NCI-H2029 (cell line): Measurements from ENCODE around the gene GTF3A.
A peak's percentile ranks its signal among the peaks of the same experiment; 100 is the strongest.

ENCODE experiments used
- DNase-seq: peaks from one replicate; lab custom pipeline; 2025; lab: John Stamatoyannopoulos, UW

GTF3A gene

DNA sequence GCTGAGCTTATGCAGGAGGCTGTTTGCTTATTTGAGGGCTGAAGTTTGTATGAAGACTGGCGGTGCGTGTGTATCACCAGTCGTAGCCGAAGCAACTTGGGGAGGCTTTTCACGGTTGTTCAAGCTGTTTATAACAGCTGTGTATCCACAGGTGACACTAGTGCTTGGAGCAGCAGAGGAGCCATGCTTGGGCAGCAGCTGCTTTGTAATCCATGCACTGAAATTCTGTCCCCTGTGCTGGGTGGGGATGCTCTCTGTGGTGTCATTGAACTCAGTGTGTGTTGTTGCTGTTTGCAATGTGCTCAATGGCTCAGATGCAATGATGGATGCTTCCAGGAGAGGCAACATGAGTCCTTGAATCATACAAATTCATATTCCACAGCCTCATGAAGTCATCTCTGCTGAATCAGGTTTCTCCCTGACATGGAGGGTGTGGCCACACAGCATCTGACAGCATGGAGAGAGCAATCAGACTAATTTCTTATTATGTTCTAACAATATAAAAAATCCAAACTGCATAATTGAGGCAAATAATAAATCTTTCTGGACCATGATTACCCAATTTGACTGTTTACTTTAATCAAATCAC lies 18.8 kb upstream of the GTF3A start:
- peak; percentile 57 for DNase-seq

DNA sequence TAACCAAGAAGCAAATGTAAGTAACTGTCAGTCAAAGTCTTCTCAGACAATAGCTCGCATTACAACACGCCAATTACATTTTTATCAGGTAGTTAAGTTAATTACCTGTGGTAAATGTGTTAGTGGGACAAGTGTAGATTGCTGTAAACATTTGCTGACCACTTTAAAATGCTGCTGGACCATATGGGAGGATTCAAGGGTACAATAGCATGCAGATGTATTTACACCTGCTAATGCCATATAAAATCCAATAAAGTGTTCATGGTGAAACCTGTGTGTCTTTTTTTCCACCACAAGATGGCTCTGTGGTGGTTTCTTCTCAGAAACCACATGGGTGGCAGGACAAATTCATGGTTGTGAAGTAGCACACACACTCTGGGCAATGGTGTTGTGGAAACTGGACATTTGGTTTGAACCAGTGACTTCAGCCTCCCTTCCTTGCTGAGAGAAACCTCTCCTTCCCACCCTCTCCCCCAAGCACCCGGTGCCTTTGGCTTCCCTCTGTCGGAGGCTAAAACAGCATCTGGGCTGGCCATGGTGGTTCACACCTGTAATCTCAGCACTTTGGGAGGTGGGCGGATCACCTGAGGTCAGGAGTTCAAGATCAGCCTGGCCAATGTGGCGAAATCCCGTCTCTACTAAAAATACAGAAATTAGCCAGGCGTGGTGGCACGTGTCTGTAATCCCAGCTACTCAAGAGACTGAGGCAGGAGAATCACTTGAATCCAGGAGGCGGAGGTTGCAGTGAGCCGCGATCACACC lies 18.1 kb upstream of the GTF3A start:
- DNase-seq: peak; percentile 30

DNA sequence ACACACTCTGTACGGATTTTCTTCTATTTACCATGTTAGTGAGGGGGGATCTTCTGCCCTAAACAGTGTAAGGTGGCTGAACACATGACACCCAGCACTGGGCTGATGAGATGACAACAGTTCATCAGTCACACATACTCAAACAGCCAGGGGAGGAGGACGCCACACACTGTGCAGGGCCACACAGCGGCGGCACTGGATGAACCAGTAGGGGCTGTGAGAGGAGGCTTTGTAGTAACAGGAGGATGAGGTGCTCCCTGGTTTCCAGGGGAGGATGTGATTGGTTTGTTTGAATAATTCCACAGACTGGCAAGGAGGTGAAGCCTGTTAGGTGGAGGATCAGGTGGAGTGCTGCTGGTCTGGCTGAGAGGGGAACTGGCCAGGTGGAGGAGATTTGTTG lies 16.3 kb upstream of the GTF3A start:
- DNase-seq: no peak

- DNase-seq: no peak
Measured at GRCh38 chr13:27409013-27409412, 15.4 kb upstream of the GTF3A start.

DNA sequence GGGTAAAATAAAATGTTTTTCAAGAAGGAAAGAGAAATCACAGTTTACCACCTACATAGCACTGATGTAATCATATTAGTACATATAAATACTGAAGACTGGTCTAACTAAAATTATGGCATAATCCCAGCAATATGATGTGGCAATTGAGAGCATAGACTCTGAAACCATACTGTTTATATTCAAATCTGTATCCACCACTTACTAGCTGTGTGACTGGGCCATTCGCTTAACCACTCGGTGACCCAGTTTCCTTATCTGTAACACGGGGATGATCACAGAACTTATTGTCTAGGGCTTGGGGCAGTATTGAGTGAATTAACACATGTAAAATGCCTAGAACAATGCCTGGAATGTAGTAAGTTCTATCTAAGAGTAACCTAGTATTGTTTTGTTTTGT lies 13.1 kb upstream of the GTF3A start:
- DNase-seq: no peak

DNA sequence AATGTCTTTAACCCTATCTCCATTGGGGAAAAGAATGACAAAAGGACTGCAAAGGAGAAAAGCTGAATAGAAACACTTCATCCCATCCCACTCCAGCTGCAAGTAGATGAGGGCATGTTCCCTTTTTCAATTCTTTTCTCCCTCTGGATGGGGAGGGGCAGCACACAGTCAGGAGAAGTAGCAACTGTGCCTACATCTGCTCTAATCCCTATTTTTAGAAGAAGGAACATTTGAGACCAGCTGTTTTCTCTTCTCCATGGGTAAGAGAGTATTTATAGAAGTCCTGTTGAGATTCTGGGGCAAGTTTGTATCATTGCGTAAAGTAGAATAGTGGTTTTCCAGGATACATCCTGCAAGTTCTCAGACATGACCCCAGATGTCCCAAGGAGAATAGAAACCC lies 9.3 kb upstream of the GTF3A start:
- DNase-seq: no peak

- DNase-seq: no peak
Measured at GRCh38 chr13:27419328-27419727, 5.1 kb upstream of the GTF3A start.

GRCh38 chr13:27421101-27421871 lies 3.1 kb upstream of the GTF3A start:
- no peak for DNase-seq

- DNase-seq: no peak
Measured at GRCh38 chr13:27423333-27423732, 1.1 kb upstream of the GTF3A start.

- DNase-seq: no peak
Measured at GRCh38 chr13:27425158-27425917, 919 bp downstream of the GTF3A start.

- DNase-seq: peak; percentile 57
Measured at GRCh38 chr13:27425918-27426630, 1.7 kb downstream of the GTF3A start.

GRCh38 chr13:27427641-27428040 lies 3.2 kb downstream of the GTF3A start:
- DNase-seq: no peak

DNA sequence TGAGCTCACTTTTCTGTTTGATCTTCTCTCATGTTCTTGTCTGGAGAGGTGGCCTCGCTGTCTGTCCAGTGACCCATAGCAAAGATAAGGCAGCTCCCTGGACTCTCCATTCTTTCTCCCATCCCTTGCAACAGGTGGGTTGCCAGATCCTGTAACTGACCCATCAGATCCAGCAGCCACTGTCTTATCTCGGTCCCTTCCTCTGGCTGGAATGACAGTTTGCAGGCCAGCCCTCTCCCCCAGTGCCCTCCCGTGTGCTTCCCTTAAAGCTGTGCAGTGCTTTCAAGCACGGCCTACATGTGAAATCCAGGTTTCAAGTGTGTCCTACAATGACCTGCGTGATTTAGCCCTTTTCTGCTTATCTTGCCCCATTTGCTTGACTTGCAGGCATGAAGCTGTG lies 3.7 kb downstream of the GTF3A start:
- DNase-seq: no peak

DNA sequence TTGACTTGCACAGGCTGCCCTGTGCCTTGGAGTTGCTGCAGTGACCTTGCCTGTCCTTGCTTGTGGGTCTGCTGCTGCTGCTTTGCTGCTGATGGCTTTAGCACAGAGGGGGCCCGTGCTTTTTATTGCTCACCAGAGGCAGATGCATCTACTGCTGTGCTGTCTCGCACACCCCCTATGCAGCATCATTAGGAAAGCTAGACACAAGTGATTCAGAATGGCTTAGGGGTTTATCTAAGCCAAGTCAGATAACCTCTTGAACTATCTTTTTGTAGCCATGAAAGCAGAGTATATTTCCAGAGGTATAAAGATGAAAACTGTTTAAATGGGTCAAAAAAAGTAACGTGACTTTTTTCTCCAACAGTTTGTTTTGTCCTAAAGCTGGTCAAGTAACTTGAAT lies 7.8 kb downstream of the GTF3A start:
- no peak for DNase-seq

- no peak for DNase-seq
Measured at GRCh38 chr13:27432611-27433210, 8.3 kb downstream of the GTF3A start.

- DNase-seq: no peak
Measured at GRCh38 chr13:27437126-27437525, 12.7 kb downstream of the GTF3A start.

- DNase-seq: no peak
Measured at GRCh38 chr13:27440408-27440807, 16.0 kb downstream of the GTF3A start.

GRCh38 chr13:27442071-27442647 lies 17.7 kb downstream of the GTF3A start:
- DNase-seq: no peak

GRCh38 chr13:27442797-27443196 lies 18.4 kb downstream of the GTF3A start:
- DNase-seq: no peak

GRCh38 chr13:27446986-27447583 lies 22.7 kb downstream of the GTF3A start:
- no peak for DNase-seq

DNA sequence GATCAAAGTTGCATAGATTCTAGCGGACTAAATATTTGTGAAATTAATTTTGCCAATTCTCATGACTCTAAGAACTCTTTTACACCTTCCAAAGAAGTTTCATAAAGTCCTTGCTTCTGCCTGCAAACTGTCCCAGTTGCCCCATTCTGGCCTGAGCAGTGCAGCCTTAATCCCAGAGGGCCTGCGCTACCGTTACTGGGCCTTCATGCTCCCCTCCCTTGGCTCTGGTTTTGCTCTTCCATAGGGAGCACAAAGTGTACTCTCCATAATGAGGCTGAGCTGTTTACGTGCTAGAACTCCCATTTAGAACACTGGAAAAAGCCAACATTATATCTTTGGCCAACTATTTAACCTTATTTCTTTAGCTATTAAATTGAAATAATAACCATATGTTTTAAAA lies 23.9 kb downstream of the GTF3A start:
- no peak for DNase-seq
